NCI-H2171 (cell line): ENCODE data around the gene FXR2.
A peak's percentile ranks its signal among the peaks of the same experiment; 100 is the strongest.

ENCODE experiments used
- DNase-seq: peaks from one replicate; lab custom pipeline; 2025; lab: John Stamatoyannopoulos, UW

Gene FXR2

DNA sequence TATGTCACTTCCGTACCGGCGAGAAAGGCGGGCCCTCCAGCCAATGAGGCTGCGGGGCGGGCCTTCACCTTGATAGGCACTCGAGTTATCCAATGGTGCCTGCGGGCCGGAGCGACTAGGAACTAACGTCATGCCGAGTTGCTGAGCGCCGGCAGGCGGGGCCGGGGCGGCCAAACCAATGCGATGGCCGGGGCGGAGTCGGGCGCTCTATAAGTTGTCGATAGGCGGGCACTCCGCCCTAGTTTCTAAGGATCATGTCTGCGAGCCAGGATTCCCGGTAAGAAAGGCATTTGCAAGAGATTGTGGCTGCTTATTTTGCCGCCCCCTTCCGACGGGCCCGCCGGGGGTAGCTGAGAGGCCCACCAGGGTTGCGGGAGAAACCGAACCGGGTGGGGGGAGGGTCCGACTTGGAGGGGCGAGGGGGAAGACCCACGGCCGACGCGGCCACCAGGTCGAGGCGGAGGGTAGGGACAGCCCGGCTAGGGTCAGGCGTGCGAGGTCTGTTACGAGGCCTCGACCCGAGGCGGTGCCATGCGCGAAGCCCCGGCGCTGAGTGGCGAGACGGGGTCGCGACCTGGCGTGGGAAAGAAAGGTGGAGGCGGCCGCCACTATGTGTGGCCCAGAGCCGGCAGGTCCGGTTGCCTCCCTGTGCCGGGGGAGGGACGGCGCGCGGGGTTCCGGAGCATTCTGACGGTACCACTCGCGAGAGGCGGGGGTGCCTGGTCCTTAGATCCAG lies 41.9 kb downstream of the FXR2 start:
- peak; percentile 98 for DNase-seq

GRCh38 chr17:7572338-7572587 lies 42.4 kb downstream of the FXR2 start:
- no peak for DNase-seq

DNA sequence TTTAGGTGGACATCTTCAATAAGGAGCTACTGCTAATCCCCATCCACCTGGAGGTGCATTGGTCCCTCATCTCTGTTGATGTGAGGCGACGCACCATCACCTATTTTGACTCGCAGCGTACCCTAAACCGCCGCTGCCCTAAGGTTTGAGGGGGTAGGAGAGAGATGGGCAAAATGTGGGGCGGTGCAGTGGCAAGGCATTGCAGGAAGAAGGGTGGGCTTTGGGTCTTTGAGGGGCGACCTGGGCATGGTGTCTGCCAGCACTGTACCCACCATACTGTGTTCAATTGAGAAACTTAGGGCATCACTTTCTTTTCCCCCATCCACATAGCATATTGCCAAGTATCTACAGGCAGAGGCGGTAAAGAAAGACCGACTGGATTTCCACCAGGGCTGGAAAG lies 44.3 kb downstream of the FXR2 start:
- no peak for DNase-seq

DNA sequence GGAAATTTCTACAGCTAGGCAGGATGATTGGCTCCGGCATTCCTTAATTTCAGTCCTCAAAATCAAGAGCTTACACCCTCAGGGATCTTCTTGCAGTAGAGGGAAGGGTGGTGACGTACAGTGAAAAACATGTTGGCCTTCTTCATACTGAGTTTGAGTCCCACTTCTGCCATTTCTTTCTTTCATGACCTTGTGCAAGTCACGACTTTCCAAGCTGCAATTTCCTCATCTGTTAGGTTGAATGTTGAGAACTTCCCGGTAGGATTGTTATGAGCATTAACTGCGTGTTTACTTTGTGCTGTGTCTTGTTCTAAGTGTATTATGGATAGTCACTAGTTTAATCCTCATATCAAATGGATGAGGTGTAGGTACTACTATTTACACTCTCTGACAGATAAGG lies 45.1 kb downstream of the FXR2 start:
- DNase-seq, result no peak

DNA sequence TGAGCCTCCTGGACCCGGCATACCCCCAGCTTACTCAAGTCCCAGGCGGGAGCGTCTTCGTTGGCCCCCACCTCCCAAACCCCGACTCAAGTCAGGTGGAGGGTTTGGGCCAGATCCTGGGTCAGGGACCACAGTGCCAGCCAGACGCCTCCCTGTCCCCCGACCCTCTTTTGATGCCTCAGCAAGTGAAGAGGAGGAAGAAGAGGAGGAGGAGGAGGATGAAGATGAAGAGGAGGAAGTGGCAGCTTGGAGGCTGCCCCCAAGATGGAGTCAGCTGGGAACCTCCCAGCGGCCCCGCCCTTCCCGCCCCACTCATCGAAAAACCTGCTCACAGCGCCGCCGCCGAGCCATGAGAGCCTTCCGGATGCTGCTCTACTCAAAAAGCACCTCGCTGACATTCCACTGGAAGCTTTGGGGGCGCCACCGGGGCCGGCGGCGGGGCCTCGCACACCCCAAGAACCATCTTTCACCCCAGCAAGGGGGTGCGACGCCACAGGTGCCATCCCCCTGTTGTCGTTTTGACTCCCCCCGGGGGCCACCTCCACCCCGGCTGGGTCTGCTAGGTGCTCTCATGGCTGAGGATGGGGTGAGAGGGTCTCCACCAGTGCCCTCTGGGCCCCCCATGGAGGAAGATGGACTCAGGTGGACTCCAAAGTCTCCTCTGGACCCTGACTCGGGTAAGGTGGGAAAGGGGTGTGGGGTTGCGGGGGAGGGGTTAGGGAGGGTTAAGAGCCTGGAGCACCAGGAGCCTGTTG lies 51.4 kb downstream of the FXR2 start:
- no peak for DNase-seq

- no peak for DNase-seq
Measured at GRCh38 chr17:7562208-7562605, 52.5 kb downstream of the FXR2 start.

GRCh38 chr17:7561589-7562207 lies 53.0 kb downstream of the FXR2 start, which contains the start of gene SENP3:
SENP3 (plus strand) TSS chr17:7561919; CDS start chr17:7563077, 1,158 bp downstream.
- DNase-seq, result peak; percentile 91

DNA sequence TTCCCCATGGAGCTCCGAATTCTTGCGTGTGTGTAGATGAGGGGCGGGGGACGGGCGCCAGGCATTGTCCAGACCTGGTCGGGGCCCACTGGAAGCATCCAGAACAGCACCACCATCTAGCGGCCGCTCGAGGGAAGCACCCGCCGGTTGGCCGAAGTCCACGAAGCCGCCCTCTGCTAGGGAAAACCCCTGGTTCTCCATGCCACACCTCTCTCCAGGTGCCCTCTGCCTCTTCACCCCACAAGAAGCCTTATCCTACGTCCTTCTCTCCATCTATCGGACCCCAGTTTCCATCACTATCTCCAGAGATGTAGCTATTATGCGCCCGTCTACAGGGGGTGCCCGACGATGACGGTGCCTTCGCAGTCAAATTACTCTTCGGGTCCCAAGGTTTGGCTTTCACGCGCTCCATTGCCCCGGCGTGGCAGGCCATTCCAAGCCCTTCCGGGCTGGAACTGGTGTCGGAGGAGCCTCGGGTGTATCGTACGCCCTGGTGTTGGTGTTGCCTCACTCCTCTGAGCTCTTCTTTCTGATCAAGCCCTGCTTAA lies 53.6 kb downstream of the FXR2 start:
- DNase-seq, result peak; percentile 76

- no peak for DNase-seq
Measured at GRCh38 chr17:7560172-7561027, 54.3 kb downstream of the FXR2 start.

- no peak for DNase-seq
Measured at GRCh38 chr17:7559320-7560171, 55.2 kb downstream of the FXR2 start.

DNA sequence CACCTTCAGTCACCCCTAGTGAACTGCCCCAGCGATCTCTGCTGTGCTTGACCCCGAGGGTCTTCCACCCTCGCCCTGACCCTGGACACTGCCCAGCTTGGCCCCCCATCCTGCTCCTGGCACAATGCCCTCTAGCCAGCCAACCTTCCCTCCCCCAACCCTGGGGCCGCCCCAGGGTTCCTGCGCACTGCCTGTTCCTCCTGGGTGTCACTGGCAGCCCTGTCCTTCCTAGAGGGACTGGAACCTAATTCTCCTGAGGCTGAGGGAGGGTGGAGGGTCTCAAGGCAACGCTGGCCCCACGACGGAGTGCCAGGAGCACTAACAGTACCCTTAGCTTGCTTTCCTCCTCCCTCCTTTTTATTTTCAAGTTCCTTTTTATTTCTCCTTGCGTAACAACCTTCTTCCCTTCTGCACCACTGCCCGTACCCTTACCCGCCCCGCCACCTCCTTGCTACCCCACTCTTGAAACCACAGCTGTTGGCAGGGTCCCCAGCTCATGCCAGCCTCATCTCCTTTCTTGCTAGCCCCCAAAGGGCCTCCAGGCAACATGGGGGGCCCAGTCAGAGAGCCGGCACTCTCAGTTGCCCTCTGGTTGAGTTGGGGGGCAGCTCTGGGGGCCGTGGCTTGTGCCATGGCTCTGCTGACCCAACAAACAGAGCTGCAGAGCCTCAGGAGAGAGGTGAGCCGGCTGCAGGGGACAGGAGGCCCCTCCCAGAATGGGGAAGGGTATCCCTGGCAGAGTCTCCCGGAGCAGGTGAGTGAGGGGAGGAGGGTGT lies 56.0 kb downstream of the FXR2 start, which contains the start of gene TNFSF13:
TNFSF13 (plus strand) TSS at position 207 of the 776 bp plus-strand sequence; CDS start at position 497, 290 bp downstream.
- no peak for DNase-seq

- no peak for DNase-seq
Measured at GRCh38 chr17:7557775-7558543, 56.7 kb downstream of the FXR2 start.

DNA sequence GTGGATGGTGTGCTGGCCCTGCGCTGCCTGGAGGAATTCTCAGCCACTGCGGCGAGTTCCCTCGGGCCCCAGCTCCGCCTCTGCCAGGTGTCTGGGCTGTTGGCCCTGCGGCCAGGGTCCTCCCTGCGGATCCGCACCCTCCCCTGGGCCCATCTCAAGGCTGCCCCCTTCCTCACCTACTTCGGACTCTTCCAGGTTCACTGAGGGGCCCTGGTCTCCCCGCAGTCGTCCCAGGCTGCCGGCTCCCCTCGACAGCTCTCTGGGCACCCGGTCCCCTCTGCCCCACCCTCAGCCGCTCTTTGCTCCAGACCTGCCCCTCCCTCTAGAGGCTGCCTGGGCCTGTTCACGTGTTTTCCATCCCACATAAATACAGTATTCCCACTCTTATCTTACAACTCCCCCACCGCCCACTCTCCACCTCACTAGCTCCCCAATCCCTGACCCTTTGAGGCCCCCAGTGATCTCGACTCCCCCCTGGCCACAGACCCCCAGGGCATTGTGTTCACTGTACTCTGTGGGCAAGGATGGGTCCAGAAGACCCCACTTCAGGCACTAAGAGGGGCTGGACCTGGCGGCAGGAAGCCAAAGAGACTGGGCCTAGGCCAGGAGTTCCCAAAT lies 57.4 kb downstream of the FXR2 start:
- DNase-seq, result no peak

DNA sequence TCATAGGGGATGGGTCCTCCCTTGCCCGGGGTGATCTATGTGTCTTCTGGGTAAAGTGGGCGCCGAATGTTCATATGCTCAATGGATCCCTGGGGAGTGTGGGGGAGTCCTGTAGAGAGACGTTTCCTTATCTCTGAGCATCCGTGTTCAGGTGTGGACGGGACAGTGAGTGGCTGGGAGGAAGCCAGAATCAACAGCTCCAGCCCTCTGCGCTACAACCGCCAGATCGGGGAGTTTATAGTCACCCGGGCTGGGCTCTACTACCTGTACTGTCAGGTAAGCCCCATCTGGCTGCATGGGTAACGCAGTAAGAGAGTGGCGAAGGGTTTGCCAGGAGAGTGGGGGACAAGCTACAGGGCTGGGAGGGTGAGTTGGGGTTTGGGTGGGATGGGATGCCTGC lies 58.1 kb downstream of the FXR2 start:
- no peak for DNase-seq

DNA sequence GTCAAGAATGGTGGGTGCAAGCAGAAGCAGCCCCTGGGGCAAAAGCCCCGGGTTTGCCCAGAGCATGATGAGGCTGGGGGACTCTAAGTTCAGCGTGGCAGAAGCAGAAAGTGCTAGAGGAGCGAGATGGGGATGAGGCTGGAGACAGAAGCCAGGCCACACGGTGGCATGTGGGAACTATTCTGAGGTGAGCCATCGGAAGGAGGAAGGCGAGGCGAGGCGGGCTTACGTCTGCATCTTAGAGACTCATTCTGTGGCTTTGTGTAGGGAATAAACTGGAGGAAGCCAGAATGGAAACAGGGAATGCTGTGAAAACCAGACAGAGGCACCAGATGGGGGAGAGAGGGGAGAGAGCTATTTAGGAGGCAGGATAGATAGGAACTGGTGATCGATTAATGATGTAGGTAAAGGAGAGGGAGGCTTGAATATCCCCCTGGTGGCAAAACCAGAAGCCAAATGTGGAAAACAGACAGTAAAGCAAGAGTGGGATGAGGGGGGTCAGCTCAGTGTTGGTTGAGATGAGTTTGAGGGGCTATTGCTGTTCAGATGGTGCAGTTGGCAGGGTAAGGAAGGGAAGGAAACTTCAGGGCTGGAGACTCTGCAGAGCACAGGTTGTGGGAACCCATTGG lies 59.3 kb downstream of the FXR2 start:
- no peak for DNase-seq

DNA sequence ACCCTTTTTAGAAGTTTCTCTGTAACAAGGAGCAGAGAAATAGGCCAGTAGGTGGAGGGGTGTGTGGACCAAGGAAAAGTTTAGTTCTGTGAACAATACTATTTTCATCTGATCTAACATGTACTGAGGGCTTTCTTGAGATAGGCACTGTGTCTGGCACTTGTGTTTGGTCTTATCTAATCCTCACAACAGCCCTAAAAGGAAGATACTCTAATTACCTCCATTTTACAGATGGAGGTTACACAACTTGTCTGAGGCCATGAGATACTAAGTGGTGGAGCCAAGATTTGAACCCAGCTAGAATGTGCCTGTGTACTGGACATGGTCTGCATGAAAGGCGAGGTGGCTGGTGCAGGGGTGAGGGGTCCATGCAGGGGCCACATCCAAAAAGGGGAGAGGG lies 61.3 kb downstream of the FXR2 start:
- DNase-seq, result no peak

GRCh38 chr17:7552621-7553051 lies 62.1 kb downstream of the FXR2 start:
- DNase-seq, result no peak

- DNase-seq, result no peak
Measured at GRCh38 chr17:7551396-7551795, 63.3 kb downstream of the FXR2 start.
